C4-2B (cell line): ENCODE measurements around the gene FKBP6.
A peak's percentile ranks its signal among the peaks of the same experiment; 100 is the strongest.
"Not testable (repeated sequence)": the region's sequence is repeated elsewhere in the genome, so short reads cannot be mapped to it uniquely, and the experiment has no call there.

Source experiments
- H3K27ac ChIP-seq: fragments of 450-650 bp; 2 replicates; pipeline ENCODE4 v1.5.1; 2017
- CTCF ChIP-seq: fragments of 450-650 bp; conservative IDR thresholded peaks from 2 replicates; pipeline ENCODE4 v1.5.1; 2017; ENCODE audit warnings: mild to moderate bottlenecking
- ZFX ChIP-seq: fragments of 450-650 bp; IDR thresholded peaks from 2 replicates; pipeline ENCODE4 v1.6.1; 2017

FKBP6 gene

GRCh38 chr7:73324081-73324845, 3.7 kb upstream of the FKBP6 start:
- H3K27ac ChIP-seq = not testable (repeated sequence)
- TF ChIP-seq CTCF = peak; percentile 74

- H3K27ac ChIP-seq = not testable (repeated sequence)
Measured at GRCh38 chr7:73325424-73325823, 2.5 kb upstream of the FKBP6 start.

GRCh38 chr7:73327449-73327848, 512 bp upstream of the FKBP6 start:
- H3K27ac ChIP-seq = not testable (repeated sequence)

- TF ChIP-seq ZFX (no peak), CTCF (no peak)
- H3K27ac ChIP-seq = no peak overlapping the region
Measured at GRCh38 chr7:73328696-73329095, 735 bp downstream of the FKBP6 start.

GRCh38 chr7:73329861-73330581, 2.1 kb downstream of the FKBP6 start:
- TF ChIP-seq ZFX (no peak), CTCF (no peak)

GRCh38 chr7:73330772-73331171, 2.8 kb downstream of the FKBP6 start:
- no peak overlapping the region for H3K27ac ChIP-seq
- TF ChIP-seq CTCF = no peak
- TF ChIP-seq ZFX = no peak

More at GRCh38 chr7:73329861-73330581, 2.1 kb downstream of the FKBP6 start:
- H3K27ac ChIP-seq = no peak overlapping the region

GRCh38 chr7:73332447-73332846, 4.5 kb downstream of the FKBP6 start:
- no peak overlapping the region for H3K27ac ChIP-seq

GRCh38 chr7:73338321-73338720, 10.4 kb downstream of the FKBP6 start:
- no peak for TF ChIP-seq CTCF
- no peak for TF ChIP-seq ZFX
- H3K27ac ChIP-seq = no peak overlapping the region

More at GRCh38 chr7:73332447-73332846, 4.5 kb downstream of the FKBP6 start:
- TF ChIP-seq CTCF (no peak), ZFX (no peak)
